ENCODE results near the gene CSNK1G1. TPM values are rescaled to one million over a fixed set of nuclear protein-coding genes. Genes with fewer than 3 reads are reported as not detected.

The CSNK1G1 gene
- total and polyA plus RNA-seq, 2 of the 4 experiments (the other 2 are of a cell fraction), result 7.4 to 29.4 TPM

- POLR2A ChIA-PET (ENCODE audit: unreplicated experiment), result interaction anchor here (0.5 kb wide), 1 partner anchor 27 kb away, joined by 3 read pairs; no protein-coding TSS in a partner anchor
- TF ChIP-seq RAD21 (IDR thresholded peaks at IDR 0.05; ENCODE audit: low read length) (no peak), FOS (IDR thresholded peaks at IDR 0.05; ENCODE audit: low read depth, low read length) (no peak), MXI1 (IDR thresholded peaks at IDR 0.05; ENCODE audit: borderline replicate concordance, low read depth, low read length) (no peak), CEBPB (IDR thresholded peaks at IDR 0.05; ENCODE audit: low read depth, low read length) (no peak), MAZ (IDR thresholded peaks at IDR 0.05; ENCODE audit: borderline replicate concordance, low read depth, low read length) (no peak), ELK1 (IDR thresholded peaks at IDR 0.05; ENCODE audit: borderline replicate concordance, low read depth, low read length) (no peak), CTCF (conservative IDR thresholded peaks at IDR 0.05; ENCODE audit: low read depth, low read length) (no peak), RCOR1 (IDR thresholded peaks at IDR 0.05; ENCODE audit: insufficient replicate concordance, low read length) (no peak), MAFK (IDR thresholded peaks at IDR 0.05; ENCODE audit: low read depth, low read length) (no peak), BHLHE40 (IDR thresholded peaks at IDR 0.05; ENCODE audit: low read depth, low read length) (no peak), RFX5 (IDR thresholded peaks at IDR 0.05; ENCODE audit: low read depth, low read length) (no peak), SMC3 (IDR thresholded peaks at IDR 0.05; ENCODE audit: low read depth, low read length) (no peak), USF2 (IDR thresholded peaks at IDR 0.05; ENCODE audit: low read depth, low read length) (no peak), CHD1 (IDR thresholded peaks at IDR 0.05; ENCODE audit: low read depth, low read length) (no peak), POLR2A (IDR thresholded peaks at IDR 0.05; ENCODE audit: low read depth, low read length) (no peak)
Measured at GRCh38 chr15:64131547-64131946, 224.4 kb downstream of the CSNK1G1 start.

More at GRCh38 chr15:64131547-64131946, 224.4 kb downstream of the CSNK1G1 start:
- Histone ChIP-seq H2BK20ac (ENCODE audit: low read depth, low read length) (no peak overlapping the region), H3K56ac (ENCODE audit: extremely low read depth, insufficient read depth, low read length) (no peak overlapping the region), H3K14ac (replicated peaks; ENCODE audit: low read depth, low read length) (no peak overlapping the region), H4K8ac (ENCODE audit: low read depth in 2 of 2, low read length in 2 of 2) (no peak overlapping the region), H3K4me3 (ENCODE audit: insufficient read depth, low read depth, low read length) (no peak overlapping the region), H2BK15ac (ENCODE audit: low read depth, low read length) (no peak overlapping the region), H3K4me1 (ENCODE audit: control insufficient read depth, insufficient read depth, low read length) (no peaks in the 10 kb centered on the region; the same call in 1 of the 2 replicates), H4K91ac (ENCODE audit: insufficient read depth, low read depth, low read length) (no peak overlapping the region), H3K79me1 (ENCODE audit: low read depth in 1 of 2, low read length in 2 of 2) (peaks cover 2 to 24% of the 10 kb centered on the region in 2 experiments; a peak in 2 of 4 replicates), H3K9ac (ENCODE audit: low read depth, low read length) (no peak overlapping the region), H4K5ac (ENCODE audit: low read depth, low read length) (no peak overlapping the region), H3K27ac (ENCODE audit: insufficient read depth, low read length) (no peak overlapping the region), H3K4me2 (ENCODE audit: low read depth, low read length) (no peak overlapping the region), H3K36me3 (ENCODE audit: control insufficient read depth, insufficient read depth, low read length) (peaks cover 69% of the 10 kb centered on the region), H3K23ac (ENCODE audit: low read depth, low read length) (no peak overlapping the region), H2BK120ac (ENCODE audit: low read depth, low read length) (no peak overlapping the region), H3K9me1 (ENCODE audit: insufficient read depth, low read length) (peaks cover 20% of the 10 kb centered on the region), H3K9me3 (ENCODE audit: control insufficient read depth, insufficient read depth, low read length) (no peaks in the 10 kb centered on the region), H2AK9ac (replicated peaks; ENCODE audit: low read depth, low read length, poor library complexity) (no peak overlapping the region), H3K18ac (ENCODE audit: low read depth, low read length) (no peak overlapping the region), H4K20me1 (ENCODE audit: insufficient read depth, low read length) (0 out of 2 replicates have a peak, but pooled peaks cover 5% of the 10 kb centered on the region), H2AK5ac (ENCODE audit: low read depth, low read length) (no peak overlapping the region), H2AFZ (replicated peaks; ENCODE audit: low read length, poor library complexity) (no peak overlapping the region), H3K4ac (ENCODE audit: low read depth, low read length) (no peak overlapping the region), H2BK5ac (ENCODE audit: low read depth, low read length, poor library complexity, severe bottlenecking) (no peak overlapping the region), H3K27me3 (ENCODE audit: control insufficient read depth, insufficient read depth, low read length) (no peaks in the 10 kb centered on the region)
- 92% methylated on average over 1 of the region's 7 CpGs; no CpG with 5 or more reads in 1 of the 2 experiments for WGBS, 2 experiments (ENCODE audit: extremely low coverage in 2 of 2, insufficient read length in 1 of 2)
- intact Hi-C loops (cut with micrococcal nuclease) (no loop called here), dilution Hi-C loops (cut with HindIII; ENCODE audit: low sequenced_read_pairs, unreplicated experiment) (no loop called here), in situ Hi-C loops (cut with MboI; ENCODE audit: low sequenced_read_pairs) (no loop called here)
- CTCF ChIA-PET, result interaction anchor here (0.7 kb wide), 1 partner anchor 22 kb away, joined by 3 read pairs; no protein-coding TSS in a partner anchor
- BruUV-seq (replicated peaks), result no TSS peak
- ATAC-seq (ENCODE audit: low read depth) (no peak), DNase-seq (no peak)
